ENCODE results near the gene KRT71. TPM values are rescaled to one million over a fixed set of nuclear protein-coding genes. Genes with fewer than 3 reads are reported as not detected.

The KRT71 gene
- total and polyA plus RNA-seq, 2 of the 8 experiments (the other 6 are each of a cell fraction or from before 2014, with no cell fraction given), result not detected

DNA sequence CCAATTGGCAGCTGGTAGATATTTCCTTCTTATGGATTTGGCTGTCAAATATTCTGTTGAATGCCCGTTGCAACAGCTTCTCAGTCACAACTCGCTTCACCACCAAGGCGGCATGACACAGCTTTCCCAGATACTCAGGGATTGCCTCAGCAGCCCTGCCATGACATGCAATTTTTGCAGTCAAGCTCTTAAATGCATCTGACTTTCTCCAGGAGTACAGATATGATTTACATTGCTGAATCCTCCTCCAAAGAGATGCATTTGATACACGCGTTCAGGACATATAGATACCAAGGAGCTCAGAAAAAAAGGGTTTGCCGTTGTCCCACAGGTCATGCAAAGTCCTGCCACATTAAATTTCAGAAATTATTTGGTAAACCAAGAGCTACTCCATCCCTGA, 39.2 kb downstream of the KRT71 start (continued):
- TF ChIP-seq, protein P1, sequence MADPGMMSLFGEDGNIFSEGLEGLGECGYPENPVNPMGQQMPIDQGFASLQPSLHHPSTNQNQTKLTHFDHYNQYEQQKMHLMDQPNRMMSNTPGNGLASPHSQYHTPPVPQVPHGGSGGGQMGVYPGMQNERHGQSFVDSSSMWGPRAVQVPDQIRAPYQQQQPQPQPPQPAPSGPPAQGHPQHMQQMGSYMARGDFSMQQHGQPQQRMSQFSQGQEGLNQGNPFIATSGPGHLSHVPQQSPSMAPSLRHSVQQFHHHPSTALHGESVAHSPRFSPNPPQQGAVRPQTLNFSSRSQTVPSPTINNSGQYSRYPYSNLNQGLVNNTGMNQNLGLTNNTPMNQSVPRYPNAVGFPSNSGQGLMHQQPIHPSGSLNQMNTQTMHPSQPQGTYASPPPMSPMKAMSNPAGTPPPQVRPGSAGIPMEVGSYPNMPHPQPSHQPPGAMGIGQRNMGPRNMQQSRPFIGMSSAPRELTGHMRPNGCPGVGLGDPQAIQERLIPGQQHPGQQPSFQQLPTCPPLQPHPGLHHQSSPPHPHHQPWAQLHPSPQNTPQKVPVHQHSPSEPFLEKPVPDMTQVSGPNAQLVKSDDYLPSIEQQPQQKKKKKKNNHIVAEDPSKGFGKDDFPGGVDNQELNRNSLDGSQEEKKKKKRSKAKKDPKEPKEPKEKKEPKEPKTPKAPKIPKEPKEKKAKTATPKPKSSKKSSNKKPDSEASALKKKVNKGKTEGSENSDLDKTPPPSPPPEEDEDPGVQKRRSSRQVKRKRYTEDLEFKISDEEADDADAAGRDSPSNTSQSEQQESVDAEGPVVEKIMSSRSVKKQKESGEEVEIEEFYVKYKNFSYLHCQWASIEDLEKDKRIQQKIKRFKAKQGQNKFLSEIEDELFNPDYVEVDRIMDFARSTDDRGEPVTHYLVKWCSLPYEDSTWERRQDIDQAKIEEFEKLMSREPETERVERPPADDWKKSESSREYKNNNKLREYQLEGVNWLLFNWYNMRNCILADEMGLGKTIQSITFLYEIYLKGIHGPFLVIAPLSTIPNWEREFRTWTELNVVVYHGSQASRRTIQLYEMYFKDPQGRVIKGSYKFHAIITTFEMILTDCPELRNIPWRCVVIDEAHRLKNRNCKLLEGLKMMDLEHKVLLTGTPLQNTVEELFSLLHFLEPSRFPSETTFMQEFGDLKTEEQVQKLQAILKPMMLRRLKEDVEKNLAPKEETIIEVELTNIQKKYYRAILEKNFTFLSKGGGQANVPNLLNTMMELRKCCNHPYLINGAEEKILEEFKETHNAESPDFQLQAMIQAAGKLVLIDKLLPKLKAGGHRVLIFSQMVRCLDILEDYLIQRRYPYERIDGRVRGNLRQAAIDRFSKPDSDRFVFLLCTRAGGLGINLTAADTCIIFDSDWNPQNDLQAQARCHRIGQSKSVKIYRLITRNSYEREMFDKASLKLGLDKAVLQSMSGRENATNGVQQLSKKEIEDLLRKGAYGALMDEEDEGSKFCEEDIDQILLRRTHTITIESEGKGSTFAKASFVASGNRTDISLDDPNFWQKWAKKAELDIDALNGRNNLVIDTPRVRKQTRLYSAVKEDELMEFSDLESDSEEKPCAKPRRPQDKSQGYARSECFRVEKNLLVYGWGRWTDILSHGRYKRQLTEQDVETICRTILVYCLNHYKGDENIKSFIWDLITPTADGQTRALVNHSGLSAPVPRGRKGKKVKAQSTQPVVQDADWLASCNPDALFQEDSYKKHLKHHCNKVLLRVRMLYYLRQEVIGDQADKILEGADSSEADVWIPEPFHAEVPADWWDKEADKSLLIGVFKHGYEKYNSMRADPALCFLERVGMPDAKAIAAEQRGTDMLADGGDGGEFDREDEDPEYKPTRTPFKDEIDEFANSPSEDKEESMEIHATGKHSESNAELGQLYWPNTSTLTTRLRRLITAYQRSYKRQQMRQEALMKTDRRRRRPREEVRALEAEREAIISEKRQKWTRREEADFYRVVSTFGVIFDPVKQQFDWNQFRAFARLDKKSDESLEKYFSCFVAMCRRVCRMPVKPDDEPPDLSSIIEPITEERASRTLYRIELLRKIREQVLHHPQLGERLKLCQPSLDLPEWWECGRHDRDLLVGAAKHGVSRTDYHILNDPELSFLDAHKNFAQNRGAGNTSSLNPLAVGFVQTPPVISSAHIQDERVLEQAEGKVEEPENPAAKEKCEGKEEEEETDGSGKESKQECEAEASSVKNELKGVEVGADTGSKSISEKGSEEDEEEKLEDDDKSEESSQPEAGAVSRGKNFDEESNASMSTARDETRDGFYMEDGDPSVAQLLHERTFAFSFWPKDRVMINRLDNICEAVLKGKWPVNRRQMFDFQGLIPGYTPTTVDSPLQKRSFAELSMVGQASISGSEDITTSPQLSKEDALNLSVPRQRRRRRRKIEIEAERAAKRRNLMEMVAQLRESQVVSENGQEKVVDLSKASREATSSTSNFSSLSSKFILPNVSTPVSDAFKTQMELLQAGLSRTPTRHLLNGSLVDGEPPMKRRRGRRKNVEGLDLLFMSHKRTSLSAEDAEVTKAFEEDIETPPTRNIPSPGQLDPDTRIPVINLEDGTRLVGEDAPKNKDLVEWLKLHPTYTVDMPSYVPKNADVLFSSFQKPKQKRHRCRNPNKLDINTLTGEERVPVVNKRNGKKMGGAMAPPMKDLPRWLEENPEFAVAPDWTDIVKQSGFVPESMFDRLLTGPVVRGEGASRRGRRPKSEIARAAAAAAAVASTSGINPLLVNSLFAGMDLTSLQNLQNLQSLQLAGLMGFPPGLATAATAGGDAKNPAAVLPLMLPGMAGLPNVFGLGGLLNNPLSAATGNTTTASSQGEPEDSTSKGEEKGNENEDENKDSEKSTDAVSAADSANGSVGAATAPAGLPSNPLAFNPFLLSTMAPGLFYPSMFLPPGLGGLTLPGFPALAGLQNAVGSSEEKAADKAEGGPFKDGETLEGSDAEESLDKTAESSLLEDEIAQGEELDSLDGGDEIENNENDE (IDR thresholded peaks at IDR 0.05; ENCODE audit: insufficient replicate concordance, low read length), result no peak
- TF ChIP-seq CTBP2 (IDR thresholded peaks at IDR 0.05; ENCODE audit: borderline replicate concordance, insufficient read depth, insufficient read length, low read length) (no peak), SRF (IDR thresholded peaks at IDR 0.05; ENCODE audit: low read depth, low read length) (no peak), SAP30 (IDR thresholded peaks at IDR 0.05; ENCODE audit: insufficient read depth, insufficient replicate concordance, low read length) (no peak), CHD2 (IDR thresholded peaks at IDR 0.05; ENCODE audit: low read length) (no peak), POU5F1 (IDR thresholded peaks at IDR 0.05; ENCODE audit: low read depth, low read length) (no peak), SP4 (IDR thresholded peaks at IDR 0.05; ENCODE audit: low read length) (no peak), BCL11A (IDR thresholded peaks at IDR 0.05; ENCODE audit: low read depth in 2 of 2, low read length in 2 of 2) (no peak)

Data from H1 (cell line).